ENCODE measurements around the gene SENP3. TPM values are rescaled to one million over a fixed set of nuclear protein-coding genes. Genes with fewer than 3 reads are reported as not detected.
"Not testable (repeated sequence)": the region's sequence is repeated elsewhere in the genome, so short reads cannot be mapped to it uniquely, and the experiment has no call there.

Gene SENP3
- total and polyA plus RNA-seq, 2 of the 4 experiments (the other 2 are of a cell fraction) = 82.4 to 120 TPM

GRCh38 chr17:7597561-7597960, 35.8 kb downstream of the SENP3 start:
- H4K8ac ChIP-seq (ENCODE audit: low read depth in 2 of 2, low read length in 2 of 2); H2AK9ac ChIP-seq (replicated peaks; ENCODE audit: low read depth, low read length, poor library complexity); H2BK5ac ChIP-seq (ENCODE audit: low read depth, low read length, poor library complexity, severe bottlenecking); H3K4ac ChIP-seq (ENCODE audit: low read depth, low read length); H3K14ac ChIP-seq (replicated peaks; ENCODE audit: low read depth, low read length); in situ Hi-C loops (cut with MboI; ENCODE audit: low sequenced_read_pairs); H4K20me1 ChIP-seq (ENCODE audit: insufficient read depth, low read length); H3K27ac ChIP-seq (ENCODE audit: insufficient read depth, low read length); H3K4me2 ChIP-seq (ENCODE audit: low read depth, low read length); H3K23ac ChIP-seq (ENCODE audit: low read depth, low read length); DNase-seq; H2AK5ac ChIP-seq (ENCODE audit: low read depth, low read length); intact Hi-C loops (cut with micrococcal nuclease); H3K9ac ChIP-seq (ENCODE audit: low read depth, low read length); H3K4me3 ChIP-seq (ENCODE audit: insufficient read depth, low read depth, low read length); H4K5ac ChIP-seq (ENCODE audit: low read depth, low read length); H3K9me3 ChIP-seq (ENCODE audit: control insufficient read depth, insufficient read depth, low read length); BruUV-seq (replicated peaks); H4K91ac ChIP-seq (ENCODE audit: insufficient read depth, low read depth, low read length); H2AFZ ChIP-seq (replicated peaks; ENCODE audit: low read length, poor library complexity); H3K18ac ChIP-seq (ENCODE audit: low read depth, low read length); H2BK20ac ChIP-seq (ENCODE audit: low read depth, low read length); H2BK15ac ChIP-seq (ENCODE audit: low read depth, low read length); H2BK120ac ChIP-seq (ENCODE audit: low read depth, low read length); H3K27me3 ChIP-seq (ENCODE audit: control insufficient read depth, insufficient read depth, low read length); dilution Hi-C loops (cut with HindIII; ENCODE audit: low sequenced_read_pairs, unreplicated experiment); H3K4me1 ChIP-seq (ENCODE audit: control insufficient read depth, insufficient read depth, low read length); H3K56ac ChIP-seq (ENCODE audit: extremely low read depth, insufficient read depth, low read length); H3K9me1 ChIP-seq (ENCODE audit: insufficient read depth, low read length); ATAC-seq (ENCODE audit: low read depth); CTCF ChIA-PET; POLR2A ChIA-PET (ENCODE audit: unreplicated experiment): not testable (repeated sequence)
- peaks cover 7 to 10% of the 10 kb centered on the region in 2 experiments; a peak in 2 of 4 replicates for H3K79me1 ChIP-seq (ENCODE audit: low read depth in 1 of 2, low read length in 2 of 2)
- H3K36me3 ChIP-seq (ENCODE audit: control insufficient read depth, insufficient read depth, low read length) = peaks cover 71% of the 10 kb centered on the region
- WGBS, 2 experiments (ENCODE audit: extremely low coverage in 2 of 2, insufficient read length in 1 of 2) = 100% methylated on average over 2 of the region's 5 CpGs; no CpG with 5 or more reads in 1 of the 2 experiments

Measured in IMR-90 (cell line).